Lower leg skin (tissue), 3 donors: ENCODE results near the gene PROM1.

Experiments
- CTCF ChIP-seq, 3 donors: fragments of 450-650 bp; IDR thresholded peaks; one replicate each; pipeline ENCODE4 v1.5.1; 2016; ENCODE audit warnings: antibody characterized with exemption in 3 of 3, mild to moderate bottlenecking in 3 of 3, moderate library complexity in 2 of 3
- POLR2A ChIP-seq, 2 donors: fragments of 450-650 bp; IDR thresholded peaks; one replicate each; pipeline ENCODE4 v1.6.1; 2016 to 2017; ENCODE audit warnings: antibody characterized with exemption in 2 of 2, mild to moderate bottlenecking in 1 of 2, moderate library complexity in 1 of 2

- TF ChIP-seq CTCF (IDR thresholded peaks at IDR 0.05) (no peak), POLR2A (IDR thresholded peaks at IDR 0.05) (no peak)
These were observed 61.8 kb downstream of the PROM1 start for GRCh38 chr4:16021804-16022560.
